HG03558 (cell line): Measurements from ENCODE around the gene UBE2S.
"Not testable (repeated sequence)": the region's sequence is repeated elsewhere in the genome, so short reads cannot be mapped to it uniquely, and the experiment has no call there.

ENCODE experiments used
- ATAC-seq: cut with Tn5 transposase; IDR thresholded peaks from one replicate; pipeline ENCODE4 v1.9.1; 2021; ENCODE audit warnings: moderate number of reproducible peaks; ENCODE audit not compliant: unreplicated experiment; ENCODE audit errors: extremely low read depth

UBE2S gene

DNA sequence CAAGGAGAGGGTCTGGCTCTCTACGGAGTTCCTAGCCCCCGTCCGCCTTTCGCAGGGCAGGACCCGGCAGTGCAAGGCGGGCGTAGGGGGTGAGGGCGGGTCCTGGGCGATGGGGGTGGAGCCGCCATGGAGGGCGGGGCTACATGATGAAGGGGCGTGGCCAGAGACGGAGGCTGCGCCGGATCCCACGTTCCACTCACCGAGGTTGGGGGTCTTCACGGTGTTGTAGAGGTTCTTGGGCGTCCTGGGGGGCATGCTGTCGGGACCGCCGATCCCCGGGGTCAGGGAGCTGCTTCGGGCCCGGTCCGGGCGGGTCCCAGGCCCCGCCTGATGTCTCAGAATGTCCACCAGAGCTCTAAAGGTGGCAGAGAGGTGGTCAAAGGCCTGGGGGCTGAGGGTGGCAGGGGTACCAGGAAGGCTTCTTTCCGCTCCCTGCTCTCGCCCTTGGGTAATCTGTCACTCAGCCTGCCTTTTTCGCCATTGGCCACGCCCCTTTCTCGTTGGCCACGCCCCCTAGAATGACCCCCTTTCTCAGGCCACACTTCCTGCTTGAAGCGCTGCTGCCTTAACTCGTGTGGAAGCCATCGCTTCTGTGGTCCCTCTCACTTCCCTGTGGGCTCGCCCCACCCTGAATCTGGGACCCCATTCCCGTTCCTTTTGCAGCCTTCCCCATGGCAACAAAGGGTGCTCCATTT is 33.0 kb upstream of the UBE2S start:
- no peak for ATAC-seq

GRCh38 chr19:55439052-55439451 is 31.5 kb upstream of the UBE2S start:
- no peak for ATAC-seq

- ATAC-seq, result no peak
Observed at GRCh38 chr19:55437410-55437809, 29.8 kb upstream of the UBE2S start.

GRCh38 chr19:55436847-55437246 is 29.3 kb upstream of the UBE2S start:
- no peak for ATAC-seq

- no peak for ATAC-seq
Observed at GRCh38 chr19:55435020-55435419, 27.4 kb upstream of the UBE2S start.

DNA sequence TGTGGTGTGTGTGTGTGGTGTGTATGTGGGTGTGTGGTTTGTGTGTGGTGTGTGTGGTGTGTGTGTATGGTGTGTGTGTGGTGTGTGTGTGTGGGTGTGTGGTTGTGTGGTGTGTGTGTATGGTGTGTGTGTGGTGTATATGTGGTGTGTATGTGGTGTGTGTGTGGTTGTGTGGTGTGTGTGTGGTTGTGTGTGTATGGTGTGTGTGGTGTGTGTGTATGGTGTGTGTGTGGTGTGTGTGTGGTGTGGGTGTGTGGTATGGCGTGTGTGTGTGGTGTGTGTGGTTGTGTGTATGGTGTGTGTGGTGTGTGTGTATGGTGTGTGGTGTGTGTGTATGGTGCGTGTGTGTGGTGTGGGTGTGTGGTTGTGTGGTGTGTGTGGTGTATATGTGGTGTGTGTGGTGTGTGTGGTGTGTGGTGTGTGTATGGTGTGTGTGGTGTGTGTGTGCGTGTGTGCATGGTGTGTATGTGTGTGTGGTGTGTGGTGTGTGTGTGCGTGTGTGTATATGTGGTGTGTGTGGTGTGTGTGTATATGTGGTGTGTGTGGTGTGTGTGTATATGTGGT is 26.9 kb upstream of the UBE2S start:
- no peak for ATAC-seq

DNA sequence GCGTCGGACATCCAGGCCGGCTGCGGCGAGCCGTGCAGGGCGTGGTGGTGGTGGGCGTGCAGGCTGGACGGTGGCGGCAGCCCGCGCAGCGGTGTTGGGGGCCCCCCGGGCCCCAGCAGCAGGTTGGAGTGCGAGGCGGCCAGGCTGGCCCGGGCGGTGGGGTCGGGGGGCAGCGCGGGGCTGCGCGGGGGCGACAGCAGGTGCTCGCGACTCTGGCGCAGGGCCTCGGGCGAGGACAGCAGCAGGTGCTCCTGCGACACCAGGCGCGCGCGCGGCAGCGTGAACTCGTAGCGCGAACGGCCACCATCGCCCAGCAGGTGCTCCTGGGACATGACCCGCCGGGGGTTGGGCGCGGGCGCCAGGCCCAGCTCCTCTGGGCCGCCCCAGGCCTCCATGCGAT is 25.7 kb upstream of the UBE2S start:
- ATAC-seq, result no peak

DNA sequence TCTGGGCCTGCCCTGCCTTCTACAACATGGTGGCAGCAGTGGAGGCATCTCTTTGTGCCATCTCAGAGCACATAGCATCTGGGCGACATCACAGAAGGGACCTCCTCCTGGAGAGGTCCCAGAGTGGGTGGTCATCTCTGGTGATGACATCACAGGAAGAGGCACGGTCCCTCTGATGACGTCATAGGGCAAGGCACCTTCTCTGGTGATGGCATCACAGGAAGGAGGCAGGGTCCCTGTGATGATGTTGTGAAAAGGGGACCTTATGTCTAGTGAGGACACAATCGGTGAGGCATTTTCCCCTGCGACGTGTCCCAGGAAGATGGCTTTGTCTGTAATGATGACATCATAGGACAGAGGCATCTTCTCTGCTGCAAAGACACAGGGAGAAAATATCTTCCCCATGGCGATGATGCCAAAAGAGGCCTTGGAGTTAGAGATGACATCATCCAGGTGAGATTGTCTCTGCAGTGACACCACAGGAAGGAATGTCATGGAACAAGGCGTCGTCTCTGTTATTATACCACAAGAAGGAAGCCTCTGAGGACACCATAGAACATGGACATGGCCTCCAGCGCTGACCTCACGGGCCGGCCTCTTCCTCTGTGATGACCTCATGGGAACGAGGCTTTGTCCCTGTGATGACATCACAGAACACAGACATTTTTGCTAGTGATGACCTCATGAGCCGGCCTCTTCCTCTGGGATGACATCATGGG is 24.8 kb upstream of the UBE2S start:
- ATAC-seq, result no peak

DNA sequence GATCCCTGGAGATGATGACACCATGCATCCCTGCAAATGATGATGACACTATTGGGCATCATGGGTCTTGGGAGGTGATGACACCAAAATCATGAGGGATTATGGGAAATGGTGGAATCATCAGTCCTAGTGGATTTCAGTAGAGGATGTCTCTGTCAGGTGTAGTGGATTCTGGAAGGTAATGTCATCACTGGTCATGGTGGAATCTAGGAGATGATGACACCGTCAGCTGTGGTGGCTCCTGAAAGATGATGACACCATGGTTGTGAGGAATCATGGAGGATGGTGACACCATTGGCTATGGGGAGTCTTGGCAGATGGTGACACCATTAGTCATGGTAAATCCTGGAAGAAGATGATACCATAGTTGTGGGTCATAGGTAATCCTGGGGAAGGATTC is 23.6 kb upstream of the UBE2S start:
- ATAC-seq, result no peak

DNA sequence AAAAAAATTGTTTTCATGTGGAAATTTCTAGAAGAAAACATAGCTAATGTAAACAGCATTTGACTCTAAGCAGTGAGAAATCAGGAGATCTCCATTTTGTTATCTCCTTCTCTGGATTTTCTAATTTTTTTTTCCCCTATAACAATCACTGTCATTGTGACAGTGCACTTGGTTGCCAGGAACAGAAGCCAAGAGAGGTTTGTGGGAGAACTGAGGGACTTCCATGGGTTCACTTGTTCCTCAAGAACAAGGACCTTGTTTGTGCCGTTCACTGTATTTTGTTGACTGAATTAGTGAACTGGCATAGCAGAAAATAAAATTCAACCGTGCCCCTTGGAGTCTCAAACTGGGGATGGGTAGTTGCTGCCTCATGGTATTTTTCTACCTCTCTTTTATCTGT is 18.5 kb upstream of the UBE2S start:
- no peak for ATAC-seq

DNA sequence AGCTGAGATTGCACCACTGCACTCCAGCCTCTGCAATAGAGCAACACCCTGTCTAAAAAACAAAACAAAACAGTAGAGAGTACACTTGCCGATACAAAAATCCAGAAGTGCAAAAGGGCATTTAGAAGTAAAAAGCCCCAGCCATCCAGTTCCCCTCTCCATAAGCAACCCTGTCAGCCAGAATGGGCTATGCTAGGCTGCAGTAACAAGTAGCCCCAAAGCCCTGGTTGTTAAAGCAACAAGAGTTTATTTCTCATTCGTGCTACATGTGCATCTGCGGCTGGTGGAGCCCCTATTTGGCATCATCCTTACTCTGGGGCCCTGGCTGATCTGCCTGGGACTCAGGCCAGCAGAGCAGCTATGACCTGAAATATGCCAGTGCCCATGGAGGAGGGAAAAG is 16.9 kb upstream of the UBE2S start:
- no peak for ATAC-seq

- no peak for ATAC-seq
Observed at GRCh38 chr19:55423225-55424005, 15.8 kb upstream of the UBE2S start.

DNA sequence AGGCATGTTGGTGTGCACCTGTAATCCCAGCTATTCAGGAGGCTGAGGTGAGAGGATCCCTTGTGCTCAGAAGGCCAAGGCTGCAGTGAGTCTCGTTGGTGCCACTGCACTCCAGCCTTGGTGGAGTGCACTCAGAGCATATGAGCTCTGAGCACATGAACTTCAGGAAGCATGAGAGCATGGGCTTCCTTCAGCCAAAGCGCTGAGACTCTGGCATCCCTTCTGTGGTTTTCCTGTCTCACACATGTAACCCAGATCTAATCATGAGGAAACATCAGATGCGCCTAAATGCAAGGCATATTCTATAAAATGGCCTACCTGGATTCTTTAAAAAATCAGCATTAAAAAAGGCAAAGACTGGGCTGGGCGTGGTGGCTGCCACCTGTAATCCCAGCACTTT is 13.7 kb upstream of the UBE2S start:
- not testable (repeated sequence) for ATAC-seq

GRCh38 chr19:55419624-55420236 is 12.1 kb upstream of the UBE2S start:
- no peak for ATAC-seq

- no peak for ATAC-seq
Observed at GRCh38 chr19:55419103-55419502, 11.5 kb upstream of the UBE2S start.

DNA sequence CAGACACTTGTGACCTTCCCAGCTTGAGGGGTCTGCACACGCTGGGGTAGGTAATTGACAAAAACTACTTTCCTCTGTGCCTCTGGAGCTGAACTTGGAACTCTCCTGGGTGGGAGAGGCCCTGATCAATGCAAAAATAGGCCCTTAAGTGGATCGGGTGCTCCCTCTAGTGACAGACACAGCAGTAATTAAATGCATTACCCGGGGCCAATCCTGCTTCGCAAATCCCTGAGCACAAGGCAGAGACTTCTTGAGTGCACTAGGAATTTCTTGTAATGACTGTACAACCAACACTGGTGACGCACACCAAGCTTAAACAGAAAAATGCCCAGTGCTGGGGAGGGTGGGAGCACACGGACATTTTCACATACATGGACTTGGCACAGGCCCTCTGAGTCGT is 10.6 kb upstream of the UBE2S start:
- ATAC-seq, result no peak

- no peak for ATAC-seq
Observed at GRCh38 chr19:55410168-55410567, 2.6 kb upstream of the UBE2S start.

GRCh38 chr19:55409179-55409578 is 1.6 kb upstream of the UBE2S start:
- ATAC-seq, result not testable (repeated sequence)

DNA sequence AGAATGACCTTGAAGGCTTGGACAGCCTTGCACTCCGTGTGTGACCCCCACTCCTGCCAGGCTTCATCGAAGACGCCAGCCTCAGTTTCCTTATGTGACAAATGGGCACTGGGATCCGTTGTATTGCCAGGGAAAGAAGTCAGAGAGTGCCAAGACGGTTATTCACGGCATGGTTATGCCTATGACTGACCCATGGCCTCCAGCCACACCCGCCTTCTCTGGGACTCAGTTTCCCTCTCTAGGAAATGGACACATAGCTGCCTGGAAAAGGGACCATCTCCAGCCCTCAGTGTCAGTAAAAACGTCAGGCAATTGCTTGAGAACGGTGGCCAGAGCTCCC is 915 bp upstream of the UBE2S start:
- no peak for ATAC-seq

GRCh38 chr19:55407800-55408532 is 378 bp upstream of the UBE2S start:
- ATAC-seq, result peak; percentile 45
